HFFc6 (cell line): ENCODE measurements around the gene BTG1. TPM values are rescaled to one million over a fixed set of nuclear protein-coding genes. Genes with fewer than 3 reads are reported as not detected.

Experiments
- DNase-seq: peaks from one replicate; pipeline ENCODE4 v3.0.0-alpha.2; 2018
- H3K27ac Mint-ChIP-seq: 2 replicates; pipeline ENCODE4 v1.8.0; 2020; ENCODE audit warnings: mild to moderate bottlenecking, mixed read lengths
- H3K27me3 Mint-ChIP-seq: 2 replicates; pipeline ENCODE4 v1.8.0; 2021; ENCODE audit warnings: mild to moderate bottlenecking, moderate library complexity, mixed read lengths; ENCODE audit not compliant: insufficient read depth
- H3K36me3 Mint-ChIP-seq: 2 replicates; pipeline ENCODE4 v1.8.0; 2021; ENCODE audit warnings: low read depth, mixed read lengths
- H3K4me1 Mint-ChIP-seq: 2 replicates; pipeline ENCODE4 v1.8.0; 2020; ENCODE audit warnings: low read depth, mixed read lengths
- H3K4me3 Mint-ChIP-seq: 2 replicates; pipeline ENCODE4 v1.8.0; 2020; ENCODE audit warnings: mild to moderate bottlenecking, moderate library complexity, mixed read lengths
- H3K9me3 Mint-ChIP-seq: 2 replicates; pipeline ENCODE4 v1.8.0; 2020; ENCODE audit warnings: mild to moderate bottlenecking, mixed read lengths
- CTCF ChIP-seq: fragments of 200-600 bp; sonication (generic); IDR thresholded peaks from 2 replicates; pipeline ENCODE4 v1.5.0; 2021; ENCODE audit warnings: antibody characterized with exemption, mild to moderate bottlenecking
- total RNA-seq, 6 experiments: library from RNA; stranded (reverse); fragmentation: NEBNext Ultra II Directional; extraction: Animal tissue kit (Norgen Biotek cat#: 25700); gene quantifications; 2 replicates in 1 of 6; 3 replicates in 5 of 6; pipeline ENCODE4 v1.2.3, GENCODE V29; 2021

The BTG1 gene
- total RNA-seq, 6 experiments from 2014 or later: 38.7 to 49.9 (median 45.3) TPM

- peaks cover 16% of the 10 kb centered on the region for H3K4me1 Mint-ChIP-seq
- no peak for DNase-seq
- no peak overlapping the region for H3K27ac Mint-ChIP-seq
Measured at GRCh38 chr12:92123780-92124688, 21.6 kb downstream of the BTG1 start.

GRCh38 chr12:92122941-92123779, 22.5 kb downstream of the BTG1 start:
- Mint-ChIP-seq H3K4me1 (peaks cover 16% of the 10 kb centered on the region), H3K27ac (no peak overlapping the region), H3K27me3 (no peaks in the 10 kb centered on the region; the same call in 1 of the 2 replicates), H3K9me3 (peaks cover 21% of the 10 kb centered on the region), H3K4me3 (no peak overlapping the region), H3K36me3 (peaks cover 36% of the 10 kb centered on the region)
- no peak for TF ChIP-seq CTCF
- DNase-seq: no peak

More at GRCh38 chr12:92123780-92124688, 21.6 kb downstream of the BTG1 start:
- no peak for TF ChIP-seq CTCF
- H3K27me3 Mint-ChIP-seq: no peaks in the 10 kb centered on the region; the same call in 1 of the 2 replicates
- no peak overlapping the region for H3K4me3 Mint-ChIP-seq
- peaks cover 18% of the 10 kb centered on the region for H3K9me3 Mint-ChIP-seq
- peaks cover 35% of the 10 kb centered on the region for H3K36me3 Mint-ChIP-seq

DNA sequence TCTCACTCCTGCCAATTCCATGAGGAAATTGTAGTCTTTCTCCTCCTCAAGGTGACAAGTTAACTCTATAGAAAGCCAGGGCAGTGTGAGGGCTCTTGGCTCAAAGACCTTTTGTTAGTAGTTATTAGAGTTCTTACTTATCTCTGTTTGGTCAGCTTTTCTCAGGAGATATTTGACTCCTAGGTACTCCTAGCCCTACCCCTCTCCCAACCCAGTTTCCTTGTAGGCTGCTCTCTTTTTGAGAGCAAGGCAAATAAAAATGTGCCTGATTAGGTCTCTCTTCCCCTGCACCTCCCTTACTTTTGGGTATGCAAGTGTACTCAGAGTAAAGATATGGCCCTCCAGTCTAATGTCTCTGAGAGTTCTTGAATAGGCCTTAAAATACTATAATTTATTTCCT, 23.8 kb downstream of the BTG1 start:
- no peak overlapping the region; the same call in 1 of the 2 replicates for H3K27ac Mint-ChIP-seq
- peaks cover 34% of the 10 kb centered on the region for H3K36me3 Mint-ChIP-seq
- H3K9me3 Mint-ChIP-seq: peaks cover 21% of the 10 kb centered on the region
- no peak for TF ChIP-seq CTCF
- peaks cover 16% of the 10 kb centered on the region for H3K4me1 Mint-ChIP-seq
- H3K27me3 Mint-ChIP-seq: no peaks in the 10 kb centered on the region; the same call in 1 of the 2 replicates
- no peak for DNase-seq
- H3K4me3 Mint-ChIP-seq: no peak overlapping the region

DNA sequence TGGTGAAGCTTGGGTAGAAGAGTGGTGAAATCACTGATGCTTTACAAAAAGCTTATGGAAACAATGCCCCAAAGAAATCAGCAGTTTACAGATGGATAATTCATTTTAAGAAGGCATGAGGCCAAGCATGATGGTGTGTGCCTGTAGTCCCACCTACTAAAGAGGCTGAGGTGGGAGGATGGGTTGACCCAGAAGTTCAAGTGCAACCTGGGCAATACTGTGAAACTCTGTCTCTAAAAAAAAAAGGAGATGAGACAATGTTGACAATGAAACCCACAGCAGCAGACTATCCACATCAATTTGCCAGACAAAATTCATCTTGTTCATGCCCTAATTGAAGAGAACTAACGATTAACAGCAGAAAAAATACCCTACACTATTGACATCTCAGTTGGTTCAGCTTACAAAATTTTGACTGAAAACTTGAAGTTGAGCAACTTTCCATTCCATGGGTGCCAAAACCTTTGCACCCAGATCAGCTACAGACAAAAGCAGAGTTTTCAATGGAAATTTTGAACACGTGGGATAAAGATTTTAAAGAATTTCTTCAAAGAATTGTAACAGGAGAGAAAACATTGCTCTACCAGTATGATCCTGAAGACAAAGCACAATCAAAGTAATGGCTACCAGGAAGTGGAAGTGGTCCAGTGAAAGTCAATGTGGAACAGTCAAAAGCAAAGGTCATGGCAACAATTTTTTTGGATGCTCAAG, 26.7 kb downstream of the BTG1 start:
- H3K9me3 Mint-ChIP-seq: peaks cover 21% of the 10 kb centered on the region
- H3K36me3 Mint-ChIP-seq: peaks cover 24% of the 10 kb centered on the region
- no peak overlapping the region for H3K4me3 Mint-ChIP-seq
- no peaks in the 10 kb centered on the region; the same call in 1 of the 2 replicates for H3K4me1 Mint-ChIP-seq
- DNase-seq: no peak
- TF ChIP-seq CTCF: no peak
- H3K27ac Mint-ChIP-seq: no peak overlapping the region
- H3K27me3 Mint-ChIP-seq: no peaks in the 10 kb centered on the region

- H3K27ac Mint-ChIP-seq: no peak overlapping the region
- H3K4me3 Mint-ChIP-seq: no peak overlapping the region
- no peaks in the 10 kb centered on the region for H3K27me3 Mint-ChIP-seq
- peaks cover 6% of the 10 kb centered on the region; the same call in 1 of the 2 replicates for H3K4me1 Mint-ChIP-seq
- TF ChIP-seq CTCF: no peak
- no peak for DNase-seq
- peaks cover 10% of the 10 kb centered on the region for H3K9me3 Mint-ChIP-seq
- peaks cover 7% of the 10 kb centered on the region; the same call in 1 of the 2 replicates for H3K36me3 Mint-ChIP-seq
Measured at GRCh38 chr12:92114834-92115233, 30.8 kb downstream of the BTG1 start.
